Measurements from ENCODE around the gene KRTAP10-1.
A peak's percentile ranks its signal among the peaks of the same experiment; 100 is the strongest.
"Not testable (repeated sequence)": the region's sequence is repeated elsewhere in the genome, so short reads cannot be mapped to it uniquely, and the experiment has no call there.

KRTAP10-1 gene

GRCh38 chr21:44579833-44580144 is 39.8 kb upstream of the KRTAP10-1 start:
- TF ChIP-seq, protein P1, sequence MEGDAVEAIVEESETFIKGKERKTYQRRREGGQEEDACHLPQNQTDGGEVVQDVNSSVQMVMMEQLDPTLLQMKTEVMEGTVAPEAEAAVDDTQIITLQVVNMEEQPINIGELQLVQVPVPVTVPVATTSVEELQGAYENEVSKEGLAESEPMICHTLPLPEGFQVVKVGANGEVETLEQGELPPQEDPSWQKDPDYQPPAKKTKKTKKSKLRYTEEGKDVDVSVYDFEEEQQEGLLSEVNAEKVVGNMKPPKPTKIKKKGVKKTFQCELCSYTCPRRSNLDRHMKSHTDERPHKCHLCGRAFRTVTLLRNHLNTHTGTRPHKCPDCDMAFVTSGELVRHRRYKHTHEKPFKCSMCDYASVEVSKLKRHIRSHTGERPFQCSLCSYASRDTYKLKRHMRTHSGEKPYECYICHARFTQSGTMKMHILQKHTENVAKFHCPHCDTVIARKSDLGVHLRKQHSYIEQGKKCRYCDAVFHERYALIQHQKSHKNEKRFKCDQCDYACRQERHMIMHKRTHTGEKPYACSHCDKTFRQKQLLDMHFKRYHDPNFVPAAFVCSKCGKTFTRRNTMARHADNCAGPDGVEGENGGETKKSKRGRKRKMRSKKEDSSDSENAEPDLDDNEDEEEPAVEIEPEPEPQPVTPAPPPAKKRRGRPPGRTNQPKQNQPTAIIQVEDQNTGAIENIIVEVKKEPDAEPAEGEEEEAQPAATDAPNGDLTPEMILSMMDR (IDR thresholded peaks at IDR 0.05; ENCODE audit: borderline replicate concordance, insufficient read depth, low read depth, low read length), result no peak
- no peak overlapping the region for H3K4me3 ChIP-seq (ENCODE audit: low read depth, low read length)

DNA sequence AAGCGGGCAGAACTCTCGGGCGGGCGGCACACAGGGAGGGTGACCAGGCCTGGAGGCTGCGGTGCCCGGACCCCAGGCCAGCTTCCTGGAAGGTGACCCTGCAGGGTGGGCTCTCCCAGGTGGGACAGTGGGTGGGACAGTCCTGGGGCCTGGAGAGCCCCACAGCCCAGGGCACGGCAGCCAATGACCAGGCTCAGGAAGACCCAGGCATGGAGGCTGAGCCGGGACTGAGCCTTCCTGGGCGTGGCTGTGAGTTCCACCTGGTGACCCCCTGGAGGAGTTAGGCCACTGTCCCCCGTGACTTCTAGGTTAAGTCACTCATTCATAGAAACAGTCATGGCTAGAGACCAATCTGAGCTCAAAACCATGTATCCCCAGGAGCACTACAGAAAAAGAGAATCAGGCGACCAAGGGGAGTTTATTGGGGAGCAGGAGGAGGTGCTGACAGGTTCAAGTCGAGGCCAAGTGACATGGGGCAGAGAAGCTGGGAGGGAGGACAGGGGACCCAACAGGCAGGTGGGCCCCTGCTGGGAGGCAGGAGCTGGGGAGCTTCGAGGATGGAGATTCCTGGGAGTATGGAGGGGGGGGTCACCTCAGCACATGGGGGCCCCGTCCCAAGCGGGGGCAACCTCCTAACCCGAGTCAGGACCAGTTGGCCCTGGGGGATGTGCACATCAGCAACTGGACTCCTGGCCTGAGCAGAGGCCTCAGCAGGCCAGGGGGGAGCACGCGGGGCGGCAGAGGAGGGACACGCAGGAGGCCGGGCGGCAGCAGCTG is 39.2 kb upstream of the KRTAP10-1 start:
- H3K4me3 ChIP-seq (ENCODE audit: low read depth, low read length), result no peak overlapping the region
- TF ChIP-seq, protein P1 (IDR thresholded peaks at IDR 0.05; ENCODE audit: borderline replicate concordance, insufficient read depth, low read depth, low read length), result no peak

DNA sequence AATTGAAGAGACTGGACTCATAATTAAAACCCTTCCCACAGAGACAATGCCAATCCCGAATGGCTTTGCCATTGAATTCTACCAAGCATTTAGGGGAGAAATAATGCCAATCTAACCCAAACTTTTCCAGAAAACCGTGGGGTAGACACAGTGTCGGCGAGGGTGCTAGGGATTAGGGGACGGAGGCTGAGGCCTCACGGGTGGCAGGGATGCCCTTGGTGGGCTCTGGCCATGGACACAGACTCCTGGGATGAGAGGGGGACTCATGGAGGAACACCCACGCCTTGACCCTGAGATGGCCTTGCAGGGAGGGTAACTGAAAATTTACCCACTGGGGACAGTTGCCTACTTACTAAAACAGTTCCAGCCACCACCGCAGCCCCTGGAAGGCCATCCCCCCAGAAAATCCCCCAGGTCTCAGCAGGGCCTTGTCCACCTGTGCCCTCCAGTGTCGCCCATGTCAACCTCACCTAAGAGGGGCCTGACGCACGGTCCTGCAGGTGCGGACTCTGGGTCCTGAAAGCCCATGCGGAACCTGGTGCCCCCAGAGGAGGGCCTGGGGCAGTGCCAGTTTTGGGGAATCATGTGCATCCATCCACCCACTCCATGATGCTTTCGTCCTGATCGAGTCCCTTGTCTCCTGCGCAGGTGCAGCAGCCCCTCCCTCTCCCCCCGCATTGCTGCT is 38.5 kb upstream of the KRTAP10-1 start:
- no peak overlapping the region for H3K4me3 ChIP-seq (ENCODE audit: low read depth, low read length)
- TF ChIP-seq, protein P1 (IDR thresholded peaks at IDR 0.05; ENCODE audit: borderline replicate concordance, insufficient read depth, low read depth, low read length), result no peak

DNA sequence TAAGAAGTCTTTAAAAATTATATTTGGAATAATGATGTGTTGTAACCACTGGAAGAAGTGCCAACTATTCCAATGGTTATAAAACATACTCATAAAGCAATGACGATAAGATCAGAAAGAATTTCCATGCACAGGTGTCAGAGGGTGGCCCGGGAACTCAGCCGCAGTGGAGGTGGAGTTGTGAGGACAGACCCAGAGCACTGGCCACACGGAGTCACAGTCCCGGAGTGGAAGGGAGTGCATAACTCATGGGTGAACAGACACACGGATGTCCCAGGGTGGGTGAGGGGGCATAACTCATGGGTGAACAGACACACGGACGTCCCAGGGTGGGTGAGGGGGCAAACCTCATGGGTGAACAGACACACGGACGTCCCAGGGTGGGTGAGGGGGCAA is 36.0 kb upstream of the KRTAP10-1 start:
- TF ChIP-seq, protein P1 (IDR thresholded peaks at IDR 0.05; ENCODE audit: borderline replicate concordance, insufficient read depth, low read depth, low read length), result no peak
- H3K4me3 ChIP-seq (ENCODE audit: low read depth, low read length), result no peak overlapping the region

GRCh38 chr21:44575307-44576024 is 35.5 kb upstream of the KRTAP10-1 start:
- TF ChIP-seq, protein P1 (IDR thresholded peaks at IDR 0.05; ENCODE audit: borderline replicate concordance, insufficient read depth, low read depth, low read length), result no peak

DNA sequence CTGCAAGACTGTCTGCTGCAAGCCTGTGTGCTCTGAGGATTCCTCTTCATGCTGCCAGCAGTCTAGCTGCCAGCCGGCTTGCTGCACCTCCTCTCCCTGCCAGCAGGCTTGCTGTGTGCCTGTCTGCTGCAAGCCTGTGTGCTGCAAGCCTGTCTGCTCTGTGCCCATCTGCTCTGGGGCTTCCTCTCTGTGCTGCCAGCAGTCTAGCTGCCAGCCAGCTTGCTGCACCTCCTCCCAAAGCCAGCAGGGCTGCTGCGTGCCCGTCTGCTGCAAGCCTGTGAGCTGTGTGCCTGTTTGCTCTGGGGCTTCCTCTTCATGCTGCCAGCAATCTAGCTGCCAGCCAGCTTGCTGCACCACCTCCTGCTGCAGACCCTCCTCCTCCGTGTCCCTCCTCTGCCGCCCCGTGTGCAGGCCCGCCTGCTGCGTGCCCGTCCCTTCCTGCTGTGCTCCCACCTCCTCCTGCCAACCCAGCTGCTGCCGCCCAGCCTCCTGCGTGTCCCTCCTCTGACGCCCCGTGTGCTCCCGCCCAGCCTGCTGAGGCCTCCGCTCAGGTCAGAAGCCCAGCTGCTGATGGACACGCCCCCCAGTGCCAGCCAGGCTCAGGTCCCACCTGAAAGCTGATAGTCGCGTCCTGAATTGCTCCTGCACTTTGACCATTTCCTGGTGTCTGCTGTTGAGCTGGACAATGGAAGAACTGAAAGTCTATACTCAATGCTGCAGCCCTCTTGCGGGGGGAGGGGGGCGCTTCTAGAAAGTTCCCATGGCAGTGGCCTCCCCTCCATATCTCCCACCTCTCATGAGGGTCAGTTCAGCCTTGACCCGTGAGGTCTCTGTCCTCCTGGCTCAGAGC is 34.7 kb upstream of the KRTAP10-1 start:
- TF ChIP-seq, protein P1 (IDR thresholded peaks at IDR 0.05; ENCODE audit: borderline replicate concordance, insufficient read depth, low read depth, low read length), result 0 out of 2 replicates have a peak, but pooled peaks have one; percentile 6
- H3K4me3 ChIP-seq (ENCODE audit: low read depth, low read length), result no peak overlapping the region

More at GRCh38 chr21:44575307-44576024, 35.5 kb upstream of the KRTAP10-1 start:
- H3K4me3 ChIP-seq (ENCODE audit: low read depth, low read length), result no peak overlapping the region

GRCh38 chr21:44573630-44574456 is 33.8 kb upstream of the KRTAP10-1 start, which contains the start of gene KRTAP10-4:
Gene KRTAP10-4 (plus strand): TSS chr21:44573729. CDS start chr21:44573759, 30 bp downstream.
- H3K4me3 ChIP-seq (ENCODE audit: low read depth, low read length), result not testable (repeated sequence)

All from GM12875 (cell line).